ENCODE measurements around the gene PIK3CB. TPM values are rescaled to one million over a fixed set of nuclear protein-coding genes. Genes with fewer than 3 reads are reported as not detected.
"Not testable (repeated sequence)": the region's sequence is repeated elsewhere in the genome, so short reads cannot be mapped to it uniquely, and the experiment has no call there.

PIK3CB gene
- total RNA-seq, 1 donor from 2014 or later, result 18.5 TPM

DNA sequence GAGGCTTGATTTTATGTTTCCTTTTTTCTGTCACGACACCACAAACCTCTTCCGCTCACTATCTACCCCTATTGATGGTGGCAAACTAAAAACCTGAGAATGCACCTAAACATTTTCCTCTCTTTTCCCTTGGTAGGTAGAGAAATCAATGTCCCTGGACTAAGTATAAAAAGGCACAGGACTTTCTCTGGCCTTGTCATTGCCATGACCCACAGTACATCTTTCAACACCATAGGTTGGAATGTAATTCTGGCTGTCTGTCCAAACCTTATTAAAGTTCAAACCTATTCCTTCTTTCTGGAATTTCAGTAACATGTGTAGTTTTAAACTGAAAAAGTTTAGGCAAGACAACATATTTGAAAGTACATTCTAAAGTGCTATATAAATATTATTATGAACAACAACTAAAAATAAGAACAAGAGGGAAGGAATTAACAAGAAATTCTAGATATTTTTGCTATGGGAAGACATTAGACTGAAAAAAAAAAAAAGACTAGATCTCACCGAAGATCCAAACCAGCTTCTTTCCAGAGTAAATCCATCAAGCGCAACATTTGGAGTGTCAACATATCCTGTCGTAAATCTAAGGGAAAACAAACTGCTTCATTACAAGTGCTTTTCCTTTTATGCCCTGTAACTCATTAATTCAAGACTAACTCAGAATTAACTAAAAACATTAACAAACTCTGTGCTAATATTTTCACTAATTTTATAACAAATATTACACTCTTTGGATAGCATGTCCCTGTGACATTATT is 153.1 kb downstream of the PIK3CB start:
- DNase-seq (ENCODE audit: low spot score), result no peak

DNA sequence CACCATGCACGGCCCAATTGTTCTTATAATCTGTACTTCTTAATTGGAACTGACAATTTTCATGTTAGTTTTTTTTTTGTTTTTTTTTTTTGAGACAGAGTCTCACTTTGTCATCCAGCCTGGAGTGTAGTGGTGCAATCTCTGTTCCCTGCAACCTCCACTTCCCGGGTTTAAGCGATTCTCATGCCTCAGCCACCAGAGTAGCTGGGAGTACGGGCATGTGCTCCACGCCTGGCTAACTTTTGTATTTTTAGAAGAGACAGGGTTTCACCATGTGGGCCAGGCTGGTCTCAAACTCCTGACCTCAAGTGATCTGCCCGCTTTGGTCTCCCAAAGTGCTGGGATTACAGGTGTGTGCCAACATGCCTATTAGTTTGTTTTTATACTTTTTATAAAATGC is 153.8 kb downstream of the PIK3CB start:
- not testable (repeated sequence) for DNase-seq (ENCODE audit: low spot score)

DNA sequence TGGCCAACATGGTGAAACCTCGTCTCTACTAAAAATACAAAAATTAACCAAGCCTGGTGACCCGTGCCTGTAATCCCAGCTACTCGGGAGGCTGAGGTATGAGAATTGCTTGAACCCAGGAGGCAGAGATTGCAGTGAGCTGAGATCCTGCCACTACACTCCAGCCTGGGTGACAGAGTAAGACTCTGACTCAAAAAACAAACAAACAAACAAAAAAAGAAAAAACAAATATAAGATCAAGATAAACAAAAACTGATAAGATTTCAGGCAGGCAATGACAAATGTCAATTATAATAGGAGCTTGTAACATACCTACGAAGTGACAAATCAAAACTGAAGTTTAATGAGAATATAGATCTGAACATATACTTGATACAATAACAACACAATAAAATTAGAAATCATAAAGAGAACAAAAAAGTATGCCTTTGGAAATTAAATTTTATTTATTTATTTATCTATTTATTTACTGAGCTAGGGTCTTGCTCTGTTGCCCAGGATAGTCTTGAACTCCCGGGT is 155.8 kb downstream of the PIK3CB start:
- no peak for DNase-seq (ENCODE audit: low spot score)

DNA sequence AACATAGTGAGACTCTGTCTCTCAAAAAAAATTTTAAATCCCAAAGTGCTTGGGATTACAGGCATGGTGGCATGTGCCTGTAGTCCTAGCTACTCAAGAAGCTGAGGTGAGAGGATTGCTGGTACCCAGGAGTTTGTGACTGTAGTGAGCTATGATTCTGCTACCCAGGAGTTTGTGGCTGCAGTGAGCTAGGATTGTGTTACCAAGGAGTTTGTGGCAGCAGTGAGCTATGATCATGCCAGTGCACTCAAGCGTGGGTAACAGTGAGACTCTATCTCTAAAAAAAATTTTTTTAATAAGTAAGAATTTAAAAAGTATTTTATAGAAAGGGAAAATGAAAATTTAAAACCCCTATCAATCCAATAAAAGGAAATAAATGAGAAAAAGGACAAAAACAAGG is 156.6 kb downstream of the PIK3CB start:
- no peak for DNase-seq (ENCODE audit: low spot score)

DNA sequence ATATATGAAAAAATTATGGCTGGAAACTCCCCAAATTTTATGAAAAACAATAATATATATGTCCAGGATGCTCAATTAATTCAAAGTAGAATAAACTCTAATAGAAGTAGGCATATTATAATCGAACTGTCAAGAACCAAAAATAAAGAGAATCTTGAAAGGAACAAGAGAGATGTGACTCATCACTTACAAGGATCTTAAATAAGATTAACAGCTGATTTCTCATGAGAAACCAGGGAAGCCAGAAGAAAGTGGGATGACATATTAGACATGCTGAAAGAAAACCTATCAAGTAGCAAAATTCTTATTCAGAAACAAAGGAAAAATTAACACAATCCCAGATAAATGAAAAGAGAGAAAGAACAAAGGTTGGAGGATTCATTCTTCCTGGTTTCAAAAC is 159.3 kb downstream of the PIK3CB start:
- no peak for DNase-seq (ENCODE audit: low spot score)

DNA sequence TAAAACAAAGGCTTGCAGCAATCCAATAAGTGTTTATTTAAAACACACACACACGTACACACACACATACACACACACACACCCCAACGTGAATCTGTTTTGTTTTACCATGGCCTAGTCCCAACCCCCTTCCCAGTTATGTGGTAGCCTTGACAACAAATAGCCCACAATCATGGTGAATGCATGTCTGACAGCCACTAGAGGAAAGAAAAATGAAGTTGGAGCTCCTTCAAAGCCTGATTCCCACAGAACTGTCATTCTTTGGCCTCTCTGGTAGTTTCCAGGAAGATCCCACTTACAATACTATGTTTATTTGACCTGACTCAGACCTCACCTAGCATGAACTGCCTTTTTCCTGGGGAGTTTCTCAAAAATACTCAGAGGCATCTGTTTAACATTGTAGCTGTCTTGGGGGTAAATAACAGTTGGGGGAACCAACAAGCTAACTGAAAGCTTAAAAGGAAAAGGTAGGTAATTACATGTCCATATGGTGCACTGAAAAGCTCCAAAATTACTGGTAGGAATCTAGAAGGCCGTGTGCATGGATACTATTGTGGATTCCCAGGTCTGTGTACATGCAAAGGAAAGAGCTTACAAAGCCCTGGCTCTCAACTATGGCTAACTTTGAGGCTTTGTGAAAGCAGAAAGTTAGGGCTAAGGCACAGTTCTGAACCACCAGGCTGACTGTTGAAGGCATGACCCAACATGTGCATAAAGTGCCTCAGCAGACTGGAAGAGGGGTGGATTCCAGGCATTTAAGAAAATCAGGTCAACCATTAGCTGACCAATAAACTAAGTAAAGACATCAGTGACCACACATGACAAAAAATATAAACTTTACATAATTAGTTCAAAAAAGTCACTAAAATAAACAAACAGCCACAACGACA is 160.8 kb downstream of the PIK3CB start:
- DNase-seq (ENCODE audit: low spot score), result no peak

DNA sequence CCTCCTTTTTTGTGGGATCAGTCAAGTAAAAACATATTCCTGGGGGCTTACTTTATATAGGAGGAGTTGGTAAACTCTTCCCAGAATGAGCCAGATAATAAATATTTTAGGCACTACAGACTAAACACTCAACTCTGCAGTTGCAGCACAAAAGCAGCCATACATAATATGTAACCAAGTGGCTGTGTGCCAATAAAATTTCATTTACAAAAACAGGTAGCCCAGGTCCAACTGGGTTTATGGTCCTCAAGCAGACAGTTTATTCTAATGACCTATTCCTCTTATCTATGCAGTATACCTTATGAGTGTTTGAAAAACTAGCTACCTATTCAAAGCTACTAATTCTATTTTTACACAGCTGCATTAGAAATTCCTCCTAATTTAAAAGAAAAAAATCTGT is 164.3 kb downstream of the PIK3CB start:
- no peak for DNase-seq (ENCODE audit: low spot score)

DNA sequence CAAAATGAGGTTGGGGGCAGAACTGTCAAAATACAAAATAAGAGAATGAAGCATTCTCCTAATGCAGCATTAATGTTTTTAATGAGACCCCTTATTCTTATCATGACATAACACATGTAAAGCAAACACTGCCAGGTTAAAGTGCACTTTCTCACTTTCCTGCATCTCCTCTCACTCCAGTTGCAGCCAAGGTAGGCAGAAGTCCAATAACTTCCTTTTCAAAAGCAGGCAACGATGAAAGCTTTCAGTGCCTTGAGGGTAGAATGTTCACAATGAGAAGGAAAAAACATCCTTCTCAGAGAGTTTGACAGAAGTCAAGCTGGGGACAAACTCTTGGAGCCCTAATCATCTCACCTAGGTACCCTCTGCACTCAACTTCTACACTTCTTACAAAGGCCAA is 166.6 kb downstream of the PIK3CB start:
- no peak for DNase-seq (ENCODE audit: low spot score)

DNA sequence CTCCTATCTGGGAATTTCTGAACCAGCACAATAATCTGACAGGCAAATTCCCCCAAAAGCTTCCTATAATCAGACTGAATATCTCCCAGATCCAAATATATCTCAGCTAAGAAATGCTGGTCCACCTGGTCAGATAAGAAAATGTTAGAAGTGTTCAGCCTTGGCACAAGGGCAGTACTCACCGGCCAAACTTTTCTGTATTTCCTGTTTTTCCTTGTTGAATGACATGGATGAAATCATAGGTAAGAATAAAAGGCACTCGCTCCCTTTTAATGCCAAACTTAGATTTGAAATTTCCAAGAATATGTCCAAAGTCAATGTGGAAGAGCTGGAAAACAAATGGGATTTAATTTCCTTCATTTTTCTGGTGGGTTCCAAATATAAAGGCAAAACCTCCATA is 177.2 kb downstream of the PIK3CB start:
- no peak for DNase-seq (ENCODE audit: low spot score)

DNA sequence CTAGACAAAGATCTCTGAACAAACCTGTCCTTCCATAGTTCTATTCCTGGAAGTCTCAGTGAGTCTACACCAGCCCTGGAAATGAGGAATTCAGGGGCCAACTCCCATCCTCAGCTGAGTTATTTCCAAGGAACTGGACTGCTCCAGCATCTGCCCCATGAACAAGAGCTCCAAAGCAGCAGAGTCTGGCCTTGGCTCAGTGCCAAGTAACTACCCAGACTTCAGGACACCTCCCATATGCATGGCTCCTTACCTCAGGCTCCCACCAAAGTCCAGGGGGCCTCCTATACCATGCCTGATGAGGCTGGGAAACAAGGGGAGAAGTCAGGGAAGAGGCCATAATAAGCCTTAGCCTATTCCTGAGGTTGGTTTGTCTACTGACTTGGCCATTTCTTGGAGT is 181.2 kb downstream of the PIK3CB start:
- no peak for DNase-seq (ENCODE audit: low spot score)

DNA sequence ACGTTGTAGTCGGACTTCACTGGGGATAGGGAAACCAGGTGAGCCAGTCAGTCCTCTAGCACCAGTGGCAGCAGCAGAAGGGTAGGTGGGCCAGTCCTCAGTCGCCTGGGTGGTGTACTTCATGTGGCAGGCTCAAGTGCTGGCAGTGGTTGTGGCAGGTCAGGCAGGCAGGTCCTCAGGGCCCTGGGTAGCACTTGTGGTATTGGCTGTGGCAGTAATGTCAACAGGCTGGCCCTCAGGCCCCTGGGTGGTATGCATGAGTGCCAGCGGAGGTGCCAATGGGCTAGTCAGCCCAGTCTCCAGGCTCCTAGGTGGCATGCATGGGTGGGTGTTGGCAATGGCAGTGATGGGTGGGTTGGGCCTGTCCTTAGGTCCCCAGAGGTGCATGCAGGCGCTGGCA is 185.6 kb downstream of the PIK3CB start:
- no peak for DNase-seq (ENCODE audit: low spot score)

DNA sequence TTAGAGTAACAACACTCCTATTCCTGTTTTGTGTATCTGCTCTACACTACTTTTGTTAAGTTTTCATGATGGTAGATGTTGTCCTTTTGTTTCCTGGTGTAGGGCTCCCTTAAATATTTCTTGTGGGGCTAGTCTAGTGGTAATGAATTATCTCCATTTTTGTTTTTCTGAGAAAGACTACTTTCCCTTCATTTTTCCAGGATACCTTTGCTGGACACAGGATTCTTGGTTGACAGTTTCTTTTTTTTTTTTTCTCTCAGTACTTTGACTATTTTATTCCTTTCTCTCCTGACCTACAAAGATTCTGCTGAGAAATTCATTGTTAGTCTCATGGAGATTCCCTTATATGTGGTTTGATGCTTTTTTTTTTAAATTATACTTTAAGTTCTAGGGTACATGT is 188.2 kb downstream of the PIK3CB start:
- no peak for DNase-seq (ENCODE audit: low spot score)

DNA sequence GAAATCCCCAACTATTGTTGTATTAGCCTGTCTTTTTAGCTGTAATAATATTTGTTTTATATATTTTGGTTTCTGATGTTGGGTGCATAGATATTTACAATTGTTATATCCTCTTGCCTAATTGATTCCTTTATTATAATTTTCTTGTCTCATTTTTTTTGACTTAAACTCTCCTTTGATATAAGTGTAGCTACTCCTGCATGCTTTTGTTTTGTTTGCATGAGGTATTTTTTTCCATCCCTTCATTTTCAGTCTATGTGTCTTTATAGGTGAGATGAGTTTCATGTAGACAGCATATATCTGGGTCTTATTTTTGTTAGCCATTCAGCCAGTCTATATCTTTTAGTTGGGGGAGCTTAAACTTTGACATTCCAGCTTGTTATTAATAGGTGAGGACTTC is 188.7 kb downstream of the PIK3CB start:
- DNase-seq (ENCODE audit: low spot score), result no peak

DNA sequence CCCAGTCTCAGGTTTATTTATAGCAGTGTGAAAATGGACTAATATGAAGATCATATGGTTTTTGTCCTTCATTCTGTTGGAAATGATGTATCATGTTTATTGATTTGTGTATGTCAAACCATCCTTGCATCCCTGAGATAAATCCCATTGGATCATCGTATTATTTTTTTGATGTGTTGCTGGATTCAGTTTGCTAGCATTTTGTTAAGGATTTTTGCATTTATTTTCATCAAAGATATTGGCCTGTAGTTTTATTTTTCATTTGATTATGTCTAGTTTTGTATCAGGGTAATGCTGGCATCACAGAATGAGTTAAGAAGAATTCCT is 191.8 kb downstream of the PIK3CB start:
- no peak for DNase-seq (ENCODE audit: low spot score)

DNA sequence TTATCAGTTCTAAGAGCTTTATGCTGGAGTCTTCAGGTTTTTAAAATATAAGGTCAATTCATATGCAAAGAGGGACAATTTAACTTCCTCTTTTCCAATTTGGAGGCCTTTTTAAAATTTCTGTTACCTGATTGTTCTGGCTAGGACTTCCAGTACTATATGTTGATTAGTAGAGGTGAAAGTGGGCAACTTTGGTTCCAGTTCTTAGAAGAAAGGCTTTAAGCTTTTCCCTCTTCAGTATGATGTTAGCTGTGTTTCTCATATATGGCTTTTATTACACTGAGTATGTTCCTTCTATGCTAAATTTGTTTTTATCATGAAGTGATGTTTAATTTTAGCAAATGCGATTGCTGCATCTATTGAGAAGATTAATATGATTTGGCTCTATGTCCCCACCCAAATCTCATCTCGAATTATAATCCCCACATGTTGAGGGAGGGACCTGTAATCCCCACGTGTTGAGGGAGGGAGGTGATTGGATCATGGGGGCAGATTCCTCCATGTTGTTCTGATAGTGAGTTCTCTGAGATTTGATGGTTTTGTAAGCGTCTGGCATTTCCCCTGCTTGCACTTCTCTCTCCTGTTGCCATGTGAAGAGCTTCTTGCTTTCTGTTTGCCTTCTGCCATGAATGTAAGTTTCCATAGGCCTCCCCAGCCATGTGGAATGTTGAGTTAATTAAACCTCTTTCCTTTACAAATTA is 192.4 kb downstream of the PIK3CB start:
- DNase-seq (ENCODE audit: low spot score), result no peak

DNA sequence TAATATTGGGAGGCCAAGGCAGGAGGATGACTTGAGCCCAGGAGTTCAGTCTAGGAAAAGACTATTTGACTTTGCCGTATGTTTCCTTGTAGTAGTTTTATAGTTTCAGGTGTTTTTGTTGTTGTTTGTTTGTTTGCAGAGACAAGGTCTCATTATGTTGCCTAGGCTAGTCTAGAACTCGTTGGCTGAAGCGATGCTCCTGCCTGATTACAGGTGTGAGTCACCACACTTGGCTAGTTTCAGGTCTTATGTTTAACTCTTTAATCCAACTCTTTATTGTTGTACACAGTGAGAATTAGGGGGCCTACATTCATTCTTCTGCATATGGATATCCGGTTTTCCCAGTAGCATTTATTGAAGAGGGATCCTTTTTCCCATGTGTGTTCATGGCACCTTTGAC is 194.2 kb downstream of the PIK3CB start:
- DNase-seq (ENCODE audit: low spot score), result no peak

DNA sequence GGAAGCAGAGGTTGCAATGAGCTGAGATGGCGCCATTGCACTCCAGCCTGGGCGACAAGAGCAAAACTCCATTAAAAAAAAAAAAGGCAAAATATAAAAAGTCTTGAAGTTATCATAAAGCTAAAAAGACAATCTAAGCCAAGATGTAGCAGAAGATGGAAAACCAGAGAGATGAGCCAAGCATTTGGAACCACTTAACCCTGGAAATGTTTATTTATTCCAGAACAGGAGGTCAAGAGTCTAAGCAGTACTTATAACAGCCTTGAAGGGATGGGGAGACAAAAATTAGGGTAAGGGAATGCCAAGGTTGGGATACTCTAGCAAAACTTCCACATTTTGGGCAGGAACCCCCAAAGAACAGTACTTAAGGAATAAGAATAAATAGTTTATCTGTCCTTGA is 196.1 kb downstream of the PIK3CB start:
- DNase-seq (ENCODE audit: low spot score), result no peak

DNA sequence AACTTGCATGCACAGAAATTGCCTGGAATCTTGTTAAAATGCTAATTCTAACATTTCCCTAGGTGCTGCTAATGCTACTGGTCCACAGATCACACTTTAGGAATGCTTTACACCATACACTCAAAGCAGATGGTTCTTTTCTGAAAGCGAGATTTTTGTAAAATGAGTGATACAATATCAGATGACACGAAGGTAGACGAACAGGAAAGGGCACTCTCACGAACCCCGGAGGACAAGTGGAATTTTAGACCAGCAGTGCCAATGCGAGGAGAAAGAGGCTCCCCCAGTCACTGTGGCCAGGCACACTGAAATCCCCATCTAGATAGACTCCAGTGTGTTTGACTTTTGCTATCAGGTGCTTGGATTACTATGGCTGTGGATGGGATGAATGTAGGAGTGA is 205.2 kb downstream of the PIK3CB start:
- DNase-seq (ENCODE audit: low spot score), result no peak

DNA sequence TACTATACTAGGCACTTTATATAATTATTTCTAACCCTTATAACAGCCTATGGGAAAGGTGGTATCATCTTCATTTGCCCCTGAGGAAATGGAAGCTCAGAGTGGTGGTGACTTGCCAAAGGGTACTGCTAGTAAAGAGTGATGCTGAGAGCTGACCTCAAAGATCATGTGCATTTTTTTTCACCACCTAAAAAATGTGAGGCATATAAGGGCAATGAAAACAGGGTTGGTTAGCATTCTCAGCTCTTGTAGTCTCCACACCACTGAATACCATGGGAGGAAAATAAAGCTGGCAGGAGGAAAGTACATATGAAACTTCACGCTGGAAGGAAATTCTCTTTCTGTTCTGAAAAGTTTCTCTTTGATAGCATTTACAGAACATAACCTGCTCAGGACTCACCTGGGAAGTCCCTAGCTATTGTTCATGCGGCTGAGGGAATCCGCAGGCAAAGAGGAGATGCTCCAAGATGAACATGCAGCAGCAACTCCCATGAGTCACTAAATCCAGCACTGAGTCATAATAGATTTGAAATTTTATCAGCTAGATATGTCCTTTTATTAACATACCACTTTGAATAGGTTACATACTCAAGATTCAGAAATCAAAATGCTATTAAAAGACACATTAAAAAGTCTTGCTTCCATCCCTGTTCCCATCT is 208.9 kb downstream of the PIK3CB start:
- DNase-seq (ENCODE audit: low spot score), result peak; percentile 29

DNA sequence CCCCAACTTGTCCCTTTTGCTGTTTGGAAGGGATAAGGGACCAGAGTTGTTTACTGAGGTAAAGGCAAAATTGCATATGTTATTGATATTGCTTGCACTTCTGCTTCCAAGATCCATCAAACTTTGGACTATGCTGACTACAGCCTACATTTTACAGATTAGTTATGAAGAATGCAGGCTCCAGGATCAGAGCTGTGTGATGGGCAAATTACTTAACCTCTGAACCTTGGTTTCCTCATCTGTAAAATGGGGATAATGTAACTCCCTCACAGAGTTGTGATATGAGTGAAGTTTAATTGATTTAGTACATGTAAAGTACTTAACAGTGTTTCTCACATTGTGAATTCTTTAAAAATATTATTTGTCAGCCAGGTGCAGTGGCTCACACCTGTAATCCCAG is 210.2 kb downstream of the PIK3CB start:
- no peak for DNase-seq (ENCODE audit: low spot score)

DNA sequence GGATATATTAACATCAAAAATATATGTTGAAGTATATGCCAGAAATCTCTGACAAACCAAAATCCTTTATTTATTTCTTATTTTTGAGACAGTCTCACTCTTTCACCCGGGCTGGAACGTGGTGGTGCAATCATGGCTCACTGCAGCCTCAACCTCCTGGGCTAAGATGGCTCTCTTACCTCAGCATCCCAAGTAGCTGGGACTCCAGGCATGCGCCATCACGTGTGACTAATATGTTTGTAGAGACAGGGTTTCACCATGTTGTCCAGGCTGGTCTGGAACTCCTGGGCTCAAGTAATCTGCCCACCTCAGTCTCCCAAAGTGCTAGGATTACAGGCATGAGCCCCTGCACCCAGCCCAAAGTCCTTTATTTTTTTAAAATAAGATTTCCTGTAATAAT is 214.3 kb downstream of the PIK3CB start:
- DNase-seq (ENCODE audit: low spot score), result no peak

DNA sequence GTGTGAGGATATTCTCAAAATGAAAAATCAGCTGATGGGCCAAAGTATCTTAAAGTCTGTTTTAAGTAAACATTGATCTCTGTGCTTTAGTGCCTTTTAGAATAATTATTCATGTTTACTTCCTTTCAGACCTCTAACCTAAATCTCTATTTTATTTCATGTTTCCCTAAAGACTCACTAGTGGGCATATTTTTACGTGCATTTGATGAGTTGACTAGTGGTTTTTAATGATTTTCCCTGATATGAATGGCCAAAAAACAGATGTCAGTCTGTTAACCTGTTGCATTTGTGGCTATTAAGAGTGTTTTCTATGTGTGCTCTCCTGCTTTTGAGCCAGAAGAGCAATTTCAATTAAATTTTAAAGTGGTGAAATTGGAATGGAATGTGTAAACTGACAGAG is 219.3 kb downstream of the PIK3CB start:
- DNase-seq (ENCODE audit: low spot score), result no peak
